Measurements from ENCODE around the gene ADCY5. TPM values are rescaled to one million over a fixed set of nuclear protein-coding genes. Genes with fewer than 3 reads are reported as not detected.

Gene ADCY5
- polyA plus RNA-seq, 2 of the 4 experiments (the other 2 are of a cell fraction), result 0.57 to 0.68 TPM

DNA sequence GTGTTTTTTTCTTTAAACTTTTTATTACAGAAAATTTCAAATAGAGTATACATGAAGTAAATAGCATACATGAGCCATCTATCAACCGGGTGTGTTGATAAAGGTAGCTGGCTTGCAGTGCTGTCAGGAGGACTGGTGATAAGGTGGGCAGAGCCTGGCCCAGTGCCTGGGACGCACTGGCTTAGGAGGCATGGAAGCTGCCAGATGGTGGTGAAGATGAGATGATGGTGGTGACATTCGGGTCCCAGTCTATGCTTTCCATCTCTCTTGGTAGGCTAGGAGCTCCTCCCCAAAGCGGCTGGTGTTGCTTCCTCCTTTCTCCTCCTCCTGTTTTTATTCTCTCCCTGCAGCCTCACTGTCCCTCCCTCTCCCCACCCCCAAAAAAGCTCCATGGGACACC is 101.7 kb downstream of the ADCY5 start (continued):
- TF ChIP-seq, protein P1, sequence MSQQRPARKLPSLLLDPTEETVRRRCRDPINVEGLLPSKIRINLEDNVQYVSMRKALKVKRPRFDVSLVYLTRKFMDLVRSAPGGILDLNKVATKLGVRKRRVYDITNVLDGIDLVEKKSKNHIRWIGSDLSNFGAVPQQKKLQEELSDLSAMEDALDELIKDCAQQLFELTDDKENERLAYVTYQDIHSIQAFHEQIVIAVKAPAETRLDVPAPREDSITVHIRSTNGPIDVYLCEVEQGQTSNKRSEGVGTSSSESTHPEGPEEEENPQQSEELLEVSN (IDR thresholded peaks at IDR 0.05; ENCODE audit: borderline replicate concordance, low read depth), result no peak
- no peak for TF ChIP-seq FOXS1 (CRISPR knock-in tag; IDR thresholded peaks at IDR 0.05)
- no peak for TF ChIP-seq FOSL2 (IDR thresholded peaks at IDR 0.05)
- TF ChIP-seq FOSL2 (CRISPR knock-in tag; IDR thresholded peaks at IDR 0.05), result no peak
- TF ChIP-seq HOXB5 (CRISPR knock-in tag; IDR thresholded peaks at IDR 0.05), result no peak

DNA sequence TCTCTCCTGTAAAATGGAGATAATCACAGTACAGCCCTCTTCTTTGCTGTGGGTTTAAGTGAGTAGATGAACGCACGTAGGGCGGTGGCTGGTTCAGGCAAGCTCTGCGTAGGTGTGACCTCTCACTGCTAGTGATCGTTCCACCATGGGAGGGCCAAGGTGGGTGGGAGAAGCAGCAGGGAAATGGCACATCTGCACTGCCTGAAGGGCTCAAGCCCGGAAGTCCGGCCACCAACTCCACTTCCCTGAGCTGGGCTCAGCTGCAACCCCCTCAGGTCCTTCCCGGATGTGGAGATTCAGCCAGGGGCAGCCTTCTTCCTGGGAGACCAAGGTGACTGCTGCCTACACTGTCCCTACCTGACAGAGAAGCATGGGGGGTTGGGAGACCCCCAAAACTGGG is 102.9 kb downstream of the ADCY5 start:
- Histone ChIP-seq H3K4me2 (no peak overlapping the region), H3K27ac (no peak overlapping the region), H3K9me3 (no peaks in the 10 kb centered on the region), H3K4me3 (no peak overlapping the region), H3K4me1 (no peaks in the 10 kb centered on the region)
- FAIRE-seq (no peak), DNase-seq (ENCODE audit: low read depth in 1 of 2, low spot score in 1 of 2) (no peak), ATAC-seq (no peak)
- no peak for TF ChIP-seq RFX5 (IDR thresholded peaks at IDR 0.05)
- no peak for TF ChIP-seq EP300 (IDR thresholded peaks at IDR 0.05)
- no peak for TF ChIP-seq RNF2 (IDR thresholded peaks at IDR 0.05; ENCODE audit: borderline replicate concordance, low read depth)
- no peak for TF ChIP-seq EHMT2 (IDR thresholded peaks at IDR 0.05; ENCODE audit: low read depth)
- no peak for TF ChIP-seq CHD2 (IDR thresholded peaks at IDR 0.05; ENCODE audit: low read length, partially characterized antibody)
- no peak for TF ChIP-seq TFCP2L1 (CRISPR knock-in tag; IDR thresholded peaks at IDR 0.05)
- TF ChIP-seq, protein P2, sequence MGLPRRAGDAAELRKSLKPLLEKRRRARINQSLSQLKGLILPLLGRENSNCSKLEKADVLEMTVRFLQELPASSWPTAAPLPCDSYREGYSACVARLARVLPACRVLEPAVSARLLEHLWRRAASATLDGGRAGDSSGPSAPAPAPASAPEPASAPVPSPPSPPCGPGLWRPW (IDR thresholded peaks at IDR 0.05), result no peak
- WGBS (ENCODE audit: missing lambda C conversion rate), result 71% methylated on average over 7 of the region's 8 CpGs
- ChIA-PET POLR2A (no interaction called here), CTCF (interaction anchor here (1.0 kb wide), 1 partner anchor 144 kb away, joined by 3 read pairs; no protein-coding TSS in a partner anchor)

DNA sequence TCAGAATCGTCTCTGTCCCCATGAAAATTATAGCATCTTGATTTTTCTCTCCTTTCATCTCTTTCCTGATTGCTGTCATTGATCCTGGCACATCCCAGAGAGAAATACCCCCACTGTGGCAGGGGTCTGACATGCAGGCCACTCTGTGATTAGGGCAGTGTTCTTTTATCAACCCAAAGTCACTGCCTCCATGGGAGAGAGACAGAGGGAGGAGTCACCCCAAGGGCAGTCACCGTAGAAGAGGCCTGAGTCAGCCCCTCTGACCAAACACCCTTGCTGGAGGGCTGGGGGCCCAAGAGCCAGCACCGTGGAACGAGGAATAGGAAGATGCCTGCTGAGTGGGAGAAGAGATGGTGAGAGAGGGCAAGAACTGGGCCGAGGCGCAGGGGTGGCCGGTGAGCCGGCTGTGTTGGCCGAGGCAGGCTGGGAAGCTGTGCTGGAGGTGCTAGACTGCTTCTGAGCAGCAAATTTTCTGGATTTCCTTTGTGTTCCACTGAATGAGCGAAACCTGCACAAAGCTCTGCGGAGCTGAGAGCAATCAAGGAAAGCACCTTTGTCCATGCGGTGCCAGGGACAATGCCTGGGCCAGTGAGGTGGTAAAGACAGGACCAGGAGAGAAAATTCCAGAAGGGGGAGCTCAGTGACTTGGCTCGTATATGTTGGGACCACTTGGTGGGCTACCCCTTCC is 103.8 kb downstream of the ADCY5 start:
- DNase-seq (ENCODE audit: low read depth in 1 of 2, low spot score in 1 of 2) (no peak), FAIRE-seq (no peak), ATAC-seq (no peak)
- Histone ChIP-seq H3K27ac (no peak overlapping the region), H3K9me3 (no peaks in the 10 kb centered on the region), H3K4me1 (no peaks in the 10 kb centered on the region), H3K4me2 (no peak overlapping the region), H3K4me3 (no peak overlapping the region)
- ChIA-PET CTCF (interaction anchor here (0.9 kb wide), 1 partner anchor 16 kb away, joined by 4 read pairs; no protein-coding TSS in a partner anchor), POLR2A (no interaction called here)
- WGBS (ENCODE audit: missing lambda C conversion rate), result 80% methylated on average over 13 of the region's 13 CpGs
- TF ChIP-seq CBX8 (IDR thresholded peaks at IDR 0.05), result no peak
- TF ChIP-seq, protein P3, sequence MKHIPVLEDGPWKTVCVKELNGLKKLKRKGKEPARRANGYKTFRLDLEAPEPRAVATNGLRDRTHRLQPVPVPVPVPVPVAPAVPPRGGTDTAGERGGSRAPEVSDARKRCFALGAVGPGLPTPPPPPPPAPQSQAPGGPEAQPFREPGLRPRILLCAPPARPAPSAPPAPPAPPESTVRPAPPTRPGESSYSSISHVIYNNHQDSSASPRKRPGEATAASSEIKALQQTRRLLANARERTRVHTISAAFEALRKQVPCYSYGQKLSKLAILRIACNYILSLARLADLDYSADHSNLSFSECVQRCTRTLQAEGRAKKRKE (CRISPR knock-in tag; IDR thresholded peaks at IDR 0.05; ENCODE audit: low read depth), result no peak

DNA sequence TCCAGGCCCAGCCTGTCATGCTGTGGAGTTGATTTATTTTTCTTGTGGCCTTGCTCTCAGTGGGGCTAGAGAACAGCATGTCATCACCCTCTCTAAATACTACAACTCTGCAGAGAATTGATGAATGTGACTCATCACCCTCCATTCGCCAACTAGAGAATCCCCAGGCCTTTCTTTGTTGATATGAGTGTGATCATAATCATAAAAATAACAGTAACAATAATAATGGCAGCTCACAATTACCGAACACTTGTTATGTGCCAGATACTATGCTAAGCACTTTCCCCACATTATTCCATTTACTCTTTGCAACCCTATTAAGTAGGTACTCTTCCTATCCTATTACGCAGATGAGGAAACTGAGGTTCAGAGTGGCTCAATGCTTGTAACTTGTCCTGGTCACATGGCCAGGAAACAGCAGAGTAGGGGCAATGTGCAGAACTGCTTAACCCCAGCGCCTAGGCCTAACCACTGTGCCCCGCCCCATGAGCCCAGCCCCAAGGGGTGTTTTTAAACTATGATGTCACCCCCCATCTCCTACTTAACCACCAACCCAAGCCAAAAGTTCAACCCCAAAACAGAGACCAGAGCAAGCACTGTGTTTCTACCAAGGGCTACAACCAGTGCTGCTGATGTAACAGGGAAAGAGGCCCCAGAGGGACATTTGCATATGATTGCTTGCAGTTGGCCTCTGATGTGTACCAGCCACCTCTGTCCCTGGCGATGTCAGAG is 104.5 kb downstream of the ADCY5 start:
- 87% methylated on average over 6 of the region's 6 CpGs for WGBS (ENCODE audit: missing lambda C conversion rate)
- DNase-seq (ENCODE audit: low read depth in 1 of 2, low spot score in 1 of 2), result no peak
- POLR2A ChIA-PET, result no interaction called here

More for the DNA sequence above, 104.5 kb downstream of the ADCY5 start:
- FAIRE-seq (no peak), ATAC-seq (no peak)
- CTCF ChIA-PET, result interaction anchor here (1.0 to 7.6 kb wide), 2 partner anchors 15 to 35 kb away, joined by 3 to 60 read pairs; no protein-coding TSS in a partner anchor
- Histone ChIP-seq H3K9me3 (no peaks in the 10 kb centered on the region), H3K4me2 (no peak overlapping the region), H3K4me3 (no peak overlapping the region), H3K27ac (no peak overlapping the region), H3K4me1 (no peaks in the 10 kb centered on the region)
- TF ChIP-seq CBX2 (IDR thresholded peaks at IDR 0.05; ENCODE audit: borderline replicate concordance, low read depth) (no peak), HOXB13 (CRISPR knock-in tag; IDR thresholded peaks at IDR 0.05; ENCODE audit: low read depth) (no peak), KDM5A (IDR thresholded peaks at IDR 0.05) (no peak), CHD2 (IDR thresholded peaks at IDR 0.05; ENCODE audit: low read length, partially characterized antibody) (no peak), FOSL2 (IDR thresholded peaks at IDR 0.05) (no peak), FOSL2 (CRISPR knock-in tag; IDR thresholded peaks at IDR 0.05) (no peak), NPAS2 (CRISPR knock-in tag; IDR thresholded peaks at IDR 0.05; ENCODE audit: borderline replicate concordance) (no peak), MYC (IDR thresholded peaks at IDR 0.05; ENCODE audit: borderline replicate concordance, low read length) (no peak)
- TF ChIP-seq, protein P1 (IDR thresholded peaks at IDR 0.05; ENCODE audit: borderline replicate concordance, low read depth), result no peak
- TF ChIP-seq, protein P2 (IDR thresholded peaks at IDR 0.05), result no peak

Data from A549 (cell line).